ENCODE results near the gene MTA1.

MTA1 gene

GRCh38 chr14:105501504-105502291 lies 82.1 kb downstream of the MTA1 start:
- no peak for DNase-seq

- DNase-seq = no peak
These were observed 83.0 kb downstream of the MTA1 start for GRCh38 chr14:105502446-105503295.

- DNase-seq = no peak
These were observed 83.6 kb downstream of the MTA1 start for GRCh38 chr14:105503296-105503640.

GRCh38 chr14:105503935-105504692 lies 84.5 kb downstream of the MTA1 start:
- DNase-seq = no peak

- no peak for DNase-seq
These were observed 85.5 kb downstream of the MTA1 start for GRCh38 chr14:105505101-105505500.

GRCh38 chr14:105507247-105507646 lies 87.6 kb downstream of the MTA1 start:
- no peak for DNase-seq

- DNase-seq = no peak
These were observed 88.4 kb downstream of the MTA1 start for GRCh38 chr14:105508069-105508468.

- no peak for DNase-seq
These were observed 89.0 kb downstream of the MTA1 start for GRCh38 chr14:105508601-105509000.

GRCh38 chr14:105517096-105517495 lies 97.5 kb downstream of the MTA1 start:
- no peak for DNase-seq

GRCh38 chr14:105519946-105520698 lies 100.5 kb downstream of the MTA1 start:
- DNase-seq = no peak
